Measurements from ENCODE around the gene FOXL3.

The FOXL3 gene

DNA sequence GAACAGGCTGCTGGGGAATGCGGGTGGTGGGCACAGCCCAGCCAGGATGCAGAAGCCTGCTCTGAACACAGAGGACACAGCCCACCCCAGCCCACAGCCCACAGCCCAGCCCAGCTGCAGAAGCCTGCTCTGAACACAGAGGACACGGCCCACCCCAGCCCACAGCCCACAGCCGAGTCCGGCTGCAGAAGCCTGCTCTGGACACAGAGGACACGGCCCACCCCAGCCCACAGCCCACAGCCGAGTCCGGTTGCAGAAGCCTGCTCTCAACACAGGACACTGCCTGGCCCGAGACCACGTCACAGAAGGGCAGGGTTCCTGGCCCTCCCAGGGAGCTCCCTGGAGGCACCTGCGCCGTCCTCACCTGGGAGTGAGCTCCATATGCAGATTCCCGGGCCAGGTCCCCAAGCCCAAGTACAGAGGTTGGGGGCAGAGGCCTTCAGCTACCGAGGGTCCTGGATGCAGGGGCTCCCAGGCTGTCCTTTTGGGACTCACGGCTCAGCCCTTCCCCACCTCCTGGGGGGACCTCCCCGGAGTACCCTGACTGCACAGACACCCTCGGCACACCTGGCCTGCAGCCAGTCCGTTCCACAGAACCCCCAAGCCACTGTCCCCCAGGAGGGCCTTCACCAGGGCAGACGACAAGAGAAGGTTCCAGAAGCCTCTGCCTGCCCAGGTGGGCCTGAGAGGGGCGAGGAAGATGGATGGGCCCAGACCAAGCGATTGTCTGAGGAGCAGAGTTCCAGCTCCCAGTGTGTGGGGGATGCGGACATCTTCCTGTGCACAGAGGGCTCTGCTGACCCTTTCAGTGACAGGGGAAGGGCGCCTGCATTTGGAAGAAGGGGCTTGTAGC lies 23.7 kb upstream of the FOXL3 start:
- POLR2A ChIA-PET: no interaction called here
- Histone ChIP-seq H3K27ac (ENCODE audit: extremely low read depth, low read depth, low read length) (no peak overlapping the region), H3K36me3 (ENCODE audit: control insufficient read depth in 2 of 2, insufficient read depth in 1 of 2, low read length in 2 of 2) (no peaks in the 10 kb centered on the region), H3K4me1 (ENCODE audit: control insufficient read depth, insufficient read depth, low read length) (no peaks in the 10 kb centered on the region), H3K4me3 (ENCODE audit: low read depth, low read length) (no peak overlapping the region), H3K9me3 (ENCODE audit: control insufficient read depth, insufficient read depth, low read depth, low read length) (no peaks in the 10 kb centered on the region)
- TF ChIP-seq ZNF146 (tag by site-specific recombination; IDR thresholded peaks at IDR 0.05) (no peak), ZNF350 (tag by site-specific recombination; IDR thresholded peaks at IDR 0.05) (no peak), YY1 (tag by site-specific recombination; IDR thresholded peaks at IDR 0.05) (no peak), ZNF707 (tag by site-specific recombination; IDR thresholded peaks at IDR 0.05) (no peak), ZSCAN30 (tag by site-specific recombination; IDR thresholded peaks at IDR 0.05) (no peak), ZNF501 (tag by site-specific recombination; IDR thresholded peaks at IDR 0.05) (no peak), ZNF529 (tag by site-specific recombination; IDR thresholded peaks at IDR 0.05; ENCODE audit: insufficient replicate concordance) (no peak), ZXDB (tag by site-specific recombination; IDR thresholded peaks at IDR 0.05) (no peak)
- TF ChIP-seq, protein P1, sequence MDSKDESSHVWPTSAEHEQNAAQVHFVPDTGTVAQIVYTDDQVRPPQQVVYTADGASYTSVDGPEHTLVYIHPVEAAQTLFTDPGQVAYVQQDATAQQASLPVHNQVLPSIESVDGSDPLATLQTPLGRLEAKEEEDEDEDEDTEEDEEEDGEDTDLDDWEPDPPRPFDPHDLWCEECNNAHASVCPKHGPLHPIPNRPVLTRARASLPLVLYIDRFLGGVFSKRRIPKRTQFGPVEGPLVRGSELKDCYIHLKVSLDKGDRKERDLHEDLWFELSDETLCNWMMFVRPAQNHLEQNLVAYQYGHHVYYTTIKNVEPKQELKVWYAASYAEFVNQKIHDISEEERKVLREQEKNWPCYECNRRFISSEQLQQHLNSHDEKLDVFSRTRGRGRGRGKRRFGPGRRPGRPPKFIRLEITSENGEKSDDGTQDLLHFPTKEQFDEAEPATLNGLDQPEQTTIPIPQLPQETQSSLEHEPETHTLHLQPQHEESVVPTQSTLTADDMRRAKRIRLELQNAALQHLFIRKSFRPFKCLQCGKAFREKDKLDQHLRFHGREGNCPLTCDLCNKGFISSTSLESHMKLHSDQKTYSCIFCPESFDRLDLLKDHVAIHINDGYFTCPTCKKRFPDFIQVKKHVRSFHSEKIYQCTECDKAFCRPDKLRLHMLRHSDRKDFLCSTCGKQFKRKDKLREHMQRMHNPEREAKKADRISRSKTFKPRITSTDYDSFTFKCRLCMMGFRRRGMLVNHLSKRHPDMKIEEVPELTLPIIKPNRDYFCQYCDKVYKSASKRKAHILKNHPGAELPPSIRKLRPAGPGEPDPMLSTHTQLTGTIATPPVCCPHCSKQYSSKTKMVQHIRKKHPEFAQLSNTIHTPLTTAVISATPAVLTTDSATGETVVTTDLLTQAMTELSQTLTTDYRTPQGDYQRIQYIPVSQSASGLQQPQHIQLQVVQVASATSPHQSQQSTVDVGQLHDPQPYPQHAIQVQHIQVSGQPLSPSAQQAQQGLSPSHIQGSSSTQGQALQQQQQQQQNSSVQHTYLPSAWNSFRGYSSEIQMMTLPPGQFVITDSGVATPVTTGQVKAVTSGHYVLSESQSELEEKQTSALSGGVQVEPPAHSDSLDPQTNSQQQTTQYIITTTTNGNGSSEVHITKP (tag by site-specific recombination; IDR thresholded peaks at IDR 0.05): no peak
- TF ChIP-seq, protein P2, sequence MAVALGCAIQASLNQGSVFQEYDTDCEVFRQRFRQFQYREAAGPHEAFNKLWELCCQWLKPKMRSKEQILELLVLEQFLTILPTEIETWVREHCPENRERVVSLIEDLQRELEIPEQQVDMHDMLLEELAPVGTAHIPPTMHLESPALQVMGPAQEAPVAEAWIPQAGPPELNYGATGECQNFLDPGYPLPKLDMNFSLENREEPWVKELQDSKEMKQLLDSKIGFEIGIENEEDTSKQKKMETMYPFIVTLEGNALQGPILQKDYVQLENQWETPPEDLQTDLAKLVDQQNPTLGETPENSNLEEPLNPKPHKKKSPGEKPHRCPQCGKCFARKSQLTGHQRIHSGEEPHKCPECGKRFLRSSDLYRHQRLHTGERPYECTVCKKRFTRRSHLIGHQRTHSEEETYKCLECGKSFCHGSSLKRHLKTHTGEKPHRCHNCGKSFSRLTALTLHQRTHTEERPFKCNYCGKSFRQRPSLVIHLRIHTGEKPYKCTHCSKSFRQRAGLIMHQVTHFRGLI (tag by site-specific recombination; IDR thresholded peaks at IDR 0.05): no peak
- TF ChIP-seq, protein P3, sequence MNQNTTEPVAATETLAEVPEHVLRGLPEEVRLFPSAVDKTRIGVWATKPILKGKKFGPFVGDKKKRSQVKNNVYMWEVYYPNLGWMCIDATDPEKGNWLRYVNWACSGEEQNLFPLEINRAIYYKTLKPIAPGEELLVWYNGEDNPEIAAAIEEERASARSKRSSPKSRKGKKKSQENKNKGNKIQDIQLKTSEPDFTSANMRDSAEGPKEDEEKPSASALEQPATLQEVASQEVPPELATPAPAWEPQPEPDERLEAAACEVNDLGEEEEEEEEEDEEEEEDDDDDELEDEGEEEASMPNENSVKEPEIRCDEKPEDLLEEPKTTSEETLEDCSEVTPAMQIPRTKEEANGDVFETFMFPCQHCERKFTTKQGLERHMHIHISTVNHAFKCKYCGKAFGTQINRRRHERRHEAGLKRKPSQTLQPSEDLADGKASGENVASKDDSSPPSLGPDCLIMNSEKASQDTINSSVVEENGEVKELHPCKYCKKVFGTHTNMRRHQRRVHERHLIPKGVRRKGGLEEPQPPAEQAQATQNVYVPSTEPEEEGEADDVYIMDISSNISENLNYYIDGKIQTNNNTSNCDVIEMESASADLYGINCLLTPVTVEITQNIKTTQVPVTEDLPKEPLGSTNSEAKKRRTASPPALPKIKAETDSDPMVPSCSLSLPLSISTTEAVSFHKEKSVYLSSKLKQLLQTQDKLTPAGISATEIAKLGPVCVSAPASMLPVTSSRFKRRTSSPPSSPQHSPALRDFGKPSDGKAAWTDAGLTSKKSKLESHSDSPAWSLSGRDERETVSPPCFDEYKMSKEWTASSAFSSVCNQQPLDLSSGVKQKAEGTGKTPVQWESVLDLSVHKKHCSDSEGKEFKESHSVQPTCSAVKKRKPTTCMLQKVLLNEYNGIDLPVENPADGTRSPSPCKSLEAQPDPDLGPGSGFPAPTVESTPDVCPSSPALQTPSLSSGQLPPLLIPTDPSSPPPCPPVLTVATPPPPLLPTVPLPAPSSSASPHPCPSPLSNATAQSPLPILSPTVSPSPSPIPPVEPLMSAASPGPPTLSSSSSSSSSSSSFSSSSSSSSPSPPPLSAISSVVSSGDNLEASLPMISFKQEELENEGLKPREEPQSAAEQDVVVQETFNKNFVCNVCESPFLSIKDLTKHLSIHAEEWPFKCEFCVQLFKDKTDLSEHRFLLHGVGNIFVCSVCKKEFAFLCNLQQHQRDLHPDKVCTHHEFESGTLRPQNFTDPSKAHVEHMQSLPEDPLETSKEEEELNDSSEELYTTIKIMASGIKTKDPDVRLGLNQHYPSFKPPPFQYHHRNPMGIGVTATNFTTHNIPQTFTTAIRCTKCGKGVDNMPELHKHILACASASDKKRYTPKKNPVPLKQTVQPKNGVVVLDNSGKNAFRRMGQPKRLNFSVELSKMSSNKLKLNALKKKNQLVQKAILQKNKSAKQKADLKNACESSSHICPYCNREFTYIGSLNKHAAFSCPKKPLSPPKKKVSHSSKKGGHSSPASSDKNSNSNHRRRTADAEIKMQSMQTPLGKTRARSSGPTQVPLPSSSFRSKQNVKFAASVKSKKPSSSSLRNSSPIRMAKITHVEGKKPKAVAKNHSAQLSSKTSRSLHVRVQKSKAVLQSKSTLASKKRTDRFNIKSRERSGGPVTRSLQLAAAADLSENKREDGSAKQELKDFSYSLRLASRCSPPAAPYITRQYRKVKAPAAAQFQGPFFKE (tag by site-specific recombination; IDR thresholded peaks at IDR 0.05; ENCODE audit: borderline replicate concordance): no peak
- TF ChIP-seq, protein P4, sequence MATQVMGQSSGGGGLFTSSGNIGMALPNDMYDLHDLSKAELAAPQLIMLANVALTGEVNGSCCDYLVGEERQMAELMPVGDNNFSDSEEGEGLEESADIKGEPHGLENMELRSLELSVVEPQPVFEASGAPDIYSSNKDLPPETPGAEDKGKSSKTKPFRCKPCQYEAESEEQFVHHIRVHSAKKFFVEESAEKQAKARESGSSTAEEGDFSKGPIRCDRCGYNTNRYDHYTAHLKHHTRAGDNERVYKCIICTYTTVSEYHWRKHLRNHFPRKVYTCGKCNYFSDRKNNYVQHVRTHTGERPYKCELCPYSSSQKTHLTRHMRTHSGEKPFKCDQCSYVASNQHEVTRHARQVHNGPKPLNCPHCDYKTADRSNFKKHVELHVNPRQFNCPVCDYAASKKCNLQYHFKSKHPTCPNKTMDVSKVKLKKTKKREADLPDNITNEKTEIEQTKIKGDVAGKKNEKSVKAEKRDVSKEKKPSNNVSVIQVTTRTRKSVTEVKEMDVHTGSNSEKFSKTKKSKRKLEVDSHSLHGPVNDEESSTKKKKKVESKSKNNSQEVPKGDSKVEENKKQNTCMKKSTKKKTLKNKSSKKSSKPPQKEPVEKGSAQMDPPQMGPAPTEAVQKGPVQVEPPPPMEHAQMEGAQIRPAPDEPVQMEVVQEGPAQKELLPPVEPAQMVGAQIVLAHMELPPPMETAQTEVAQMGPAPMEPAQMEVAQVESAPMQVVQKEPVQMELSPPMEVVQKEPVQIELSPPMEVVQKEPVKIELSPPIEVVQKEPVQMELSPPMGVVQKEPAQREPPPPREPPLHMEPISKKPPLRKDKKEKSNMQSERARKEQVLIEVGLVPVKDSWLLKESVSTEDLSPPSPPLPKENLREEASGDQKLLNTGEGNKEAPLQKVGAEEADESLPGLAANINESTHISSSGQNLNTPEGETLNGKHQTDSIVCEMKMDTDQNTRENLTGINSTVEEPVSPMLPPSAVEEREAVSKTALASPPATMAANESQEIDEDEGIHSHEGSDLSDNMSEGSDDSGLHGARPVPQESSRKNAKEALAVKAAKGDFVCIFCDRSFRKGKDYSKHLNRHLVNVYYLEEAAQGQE (tag by site-specific recombination; IDR thresholded peaks at IDR 0.05): no peak
- TF ChIP-seq, protein P5, sequence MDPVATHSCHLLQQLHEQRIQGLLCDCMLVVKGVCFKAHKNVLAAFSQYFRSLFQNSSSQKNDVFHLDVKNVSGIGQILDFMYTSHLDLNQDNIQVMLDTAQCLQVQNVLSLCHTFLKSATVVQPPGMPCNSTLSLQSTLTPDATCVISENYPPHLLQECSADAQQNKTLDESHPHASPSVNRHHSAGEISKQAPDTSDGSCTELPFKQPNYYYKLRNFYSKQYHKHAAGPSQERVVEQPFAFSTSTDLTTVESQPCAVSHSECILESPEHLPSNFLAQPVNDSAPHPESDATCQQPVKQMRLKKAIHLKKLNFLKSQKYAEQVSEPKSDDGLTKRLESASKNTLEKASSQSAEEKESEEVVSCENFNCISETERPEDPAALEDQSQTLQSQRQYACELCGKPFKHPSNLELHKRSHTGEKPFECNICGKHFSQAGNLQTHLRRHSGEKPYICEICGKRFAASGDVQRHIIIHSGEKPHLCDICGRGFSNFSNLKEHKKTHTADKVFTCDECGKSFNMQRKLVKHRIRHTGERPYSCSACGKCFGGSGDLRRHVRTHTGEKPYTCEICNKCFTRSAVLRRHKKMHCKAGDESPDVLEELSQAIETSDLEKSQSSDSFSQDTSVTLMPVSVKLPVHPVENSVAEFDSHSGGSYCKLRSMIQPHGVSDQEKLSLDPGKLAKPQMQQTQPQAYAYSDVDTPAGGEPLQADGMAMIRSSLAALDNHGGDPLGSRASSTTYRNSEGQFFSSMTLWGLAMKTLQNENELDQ (tag by site-specific recombination; IDR thresholded peaks at IDR 0.05; ENCODE audit: low read depth): no peak
- TF ChIP-seq, protein P6, sequence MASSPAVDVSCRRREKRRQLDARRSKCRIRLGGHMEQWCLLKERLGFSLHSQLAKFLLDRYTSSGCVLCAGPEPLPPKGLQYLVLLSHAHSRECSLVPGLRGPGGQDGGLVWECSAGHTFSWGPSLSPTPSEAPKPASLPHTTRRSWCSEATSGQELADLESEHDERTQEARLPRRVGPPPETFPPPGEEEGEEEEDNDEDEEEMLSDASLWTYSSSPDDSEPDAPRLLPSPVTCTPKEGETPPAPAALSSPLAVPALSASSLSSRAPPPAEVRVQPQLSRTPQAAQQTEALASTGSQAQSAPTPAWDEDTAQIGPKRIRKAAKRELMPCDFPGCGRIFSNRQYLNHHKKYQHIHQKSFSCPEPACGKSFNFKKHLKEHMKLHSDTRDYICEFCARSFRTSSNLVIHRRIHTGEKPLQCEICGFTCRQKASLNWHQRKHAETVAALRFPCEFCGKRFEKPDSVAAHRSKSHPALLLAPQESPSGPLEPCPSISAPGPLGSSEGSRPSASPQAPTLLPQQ (tag by site-specific recombination; IDR thresholded peaks at IDR 0.05): no peak
- CTCF ChIA-PET: interaction anchor here (1.0 kb wide), 1 partner anchor 14 kb away, joined by 3 read pairs; no protein-coding TSS in a partner anchor
